Measurements from ENCODE around the gene SLC9A9.
"Not testable (repeated sequence)": the region's sequence is repeated elsewhere in the genome, so short reads cannot be mapped to it uniquely, and the experiment has no call there.

SLC9A9 gene

GRCh38 chr3:143431298-143431697 lies 417.0 kb downstream of the SLC9A9 start:
- H3K4me3 Mint-ChIP-seq; H3K9me3 Mint-ChIP-seq; H3K27ac Mint-ChIP-seq; H3K27me3 Mint-ChIP-seq; H3K36me3 Mint-ChIP-seq (ENCODE audit: low read depth); DNase-seq; H3K4me1 Mint-ChIP-seq (ENCODE audit: low read depth): not testable (repeated sequence)

GRCh38 chr3:143430568-143430967 lies 417.7 kb downstream of the SLC9A9 start:
- no peak overlapping the region for H3K27ac Mint-ChIP-seq
- no peak for DNase-seq
- H3K4me1 Mint-ChIP-seq (ENCODE audit: low read depth): peaks cover 3% of the 10 kb centered on the region
- no peaks in the 10 kb centered on the region for H3K27me3 Mint-ChIP-seq
- no peak overlapping the region for H3K4me3 Mint-ChIP-seq
- no peaks in the 10 kb centered on the region for H3K36me3 Mint-ChIP-seq (ENCODE audit: low read depth)
- no peaks in the 10 kb centered on the region for H3K9me3 Mint-ChIP-seq

- Mint-ChIP-seq H3K27me3 (no peaks in the 10 kb centered on the region), H3K4me1 (ENCODE audit: low read depth) (peaks cover 3% of the 10 kb centered on the region), H3K36me3 (ENCODE audit: low read depth) (no peaks in the 10 kb centered on the region), H3K9me3 (no peaks in the 10 kb centered on the region), H3K27ac (no peak overlapping the region), H3K4me3 (no peak overlapping the region)
- no peak for DNase-seq
Measured at GRCh38 chr3:143429628-143430514, 418.4 kb downstream of the SLC9A9 start.

- H3K27ac Mint-ChIP-seq: no peak overlapping the region
Measured at GRCh38 chr3:143428294-143428693, 420.0 kb downstream of the SLC9A9 start.

GRCh38 chr3:143427631-143428030 lies 420.6 kb downstream of the SLC9A9 start:
- no peak overlapping the region for H3K4me3 Mint-ChIP-seq
- no peak for DNase-seq

More at GRCh38 chr3:143428294-143428693, 420.0 kb downstream of the SLC9A9 start:
- no peak for DNase-seq
- no peaks in the 10 kb centered on the region for H3K9me3 Mint-ChIP-seq
- no peaks in the 10 kb centered on the region for H3K27me3 Mint-ChIP-seq
- no peak overlapping the region for H3K4me3 Mint-ChIP-seq
- peaks cover 13% of the 10 kb centered on the region for H3K4me1 Mint-ChIP-seq (ENCODE audit: low read depth)
- no peaks in the 10 kb centered on the region for H3K36me3 Mint-ChIP-seq (ENCODE audit: low read depth)

GRCh38 chr3:143424874-143425273 lies 423.4 kb downstream of the SLC9A9 start:
- no peak overlapping the region for H3K27ac Mint-ChIP-seq
- no peak overlapping the region for H3K4me3 Mint-ChIP-seq
- H3K4me1 Mint-ChIP-seq (ENCODE audit: low read depth): peaks cover 13% of the 10 kb centered on the region
- no peaks in the 10 kb centered on the region for H3K27me3 Mint-ChIP-seq
- no peak for DNase-seq
- H3K36me3 Mint-ChIP-seq (ENCODE audit: low read depth): no peaks in the 10 kb centered on the region
- no peaks in the 10 kb centered on the region for H3K9me3 Mint-ChIP-seq

More at GRCh38 chr3:143427631-143428030, 420.6 kb downstream of the SLC9A9 start:
- Mint-ChIP-seq H3K36me3 (ENCODE audit: low read depth) (no peaks in the 10 kb centered on the region), H3K27ac (no peak overlapping the region), H3K27me3 (no peaks in the 10 kb centered on the region), H3K9me3 (no peaks in the 10 kb centered on the region), H3K4me1 (ENCODE audit: low read depth) (peaks cover 13% of the 10 kb centered on the region)

GRCh38 chr3:143421556-143421955 lies 426.7 kb downstream of the SLC9A9 start:
- no peaks in the 10 kb centered on the region for H3K36me3 Mint-ChIP-seq (ENCODE audit: low read depth)
- peaks cover 10% of the 10 kb centered on the region for H3K4me1 Mint-ChIP-seq (ENCODE audit: low read depth)
- no peak overlapping the region for H3K4me3 Mint-ChIP-seq
- no peak overlapping the region for H3K27ac Mint-ChIP-seq
- H3K9me3 Mint-ChIP-seq: no peaks in the 10 kb centered on the region
- no peak for DNase-seq
- no peaks in the 10 kb centered on the region for H3K27me3 Mint-ChIP-seq

GRCh38 chr3:143419611-143420010 lies 428.7 kb downstream of the SLC9A9 start:
- H3K27me3 Mint-ChIP-seq: no peaks in the 10 kb centered on the region

GRCh38 chr3:143418391-143418790 lies 429.9 kb downstream of the SLC9A9 start:
- no peaks in the 10 kb centered on the region for H3K27me3 Mint-ChIP-seq
- H3K4me1 Mint-ChIP-seq (ENCODE audit: low read depth): peaks cover 7% of the 10 kb centered on the region
- H3K27ac Mint-ChIP-seq: no peak overlapping the region
- no peak for DNase-seq
- no peaks in the 10 kb centered on the region for H3K9me3 Mint-ChIP-seq
- H3K4me3 Mint-ChIP-seq: no peak overlapping the region
- no peaks in the 10 kb centered on the region for H3K36me3 Mint-ChIP-seq (ENCODE audit: low read depth)

More at GRCh38 chr3:143419611-143420010, 428.7 kb downstream of the SLC9A9 start:
- DNase-seq: no peak
- Mint-ChIP-seq H3K27ac (no peak overlapping the region), H3K9me3 (no peaks in the 10 kb centered on the region), H3K4me1 (ENCODE audit: low read depth) (peaks cover 13% of the 10 kb centered on the region), H3K36me3 (ENCODE audit: low read depth) (no peaks in the 10 kb centered on the region), H3K4me3 (no peak overlapping the region)

- H3K36me3 Mint-ChIP-seq (ENCODE audit: low read depth): no peaks in the 10 kb centered on the region
- H3K27ac Mint-ChIP-seq: no peak overlapping the region
- DNase-seq: no peak
- no peaks in the 10 kb centered on the region for H3K27me3 Mint-ChIP-seq
- no peak overlapping the region for H3K4me3 Mint-ChIP-seq
- H3K9me3 Mint-ChIP-seq: no peaks in the 10 kb centered on the region
- H3K4me1 Mint-ChIP-seq (ENCODE audit: low read depth): peaks cover 7% of the 10 kb centered on the region
Measured at GRCh38 chr3:143416229-143416628, 432.0 kb downstream of the SLC9A9 start.

GRCh38 chr3:143414571-143415253 lies 433.6 kb downstream of the SLC9A9 start:
- Mint-ChIP-seq H3K4me1 (ENCODE audit: low read depth) (peaks cover 7% of the 10 kb centered on the region), H3K36me3 (ENCODE audit: low read depth) (no peaks in the 10 kb centered on the region), H3K27me3 (no peaks in the 10 kb centered on the region), H3K9me3 (no peaks in the 10 kb centered on the region), H3K27ac (no peak overlapping the region), H3K4me3 (no peak overlapping the region)
- no peak for DNase-seq

GRCh38 chr3:143413372-143413771 lies 434.9 kb downstream of the SLC9A9 start:
- Mint-ChIP-seq H3K27ac (no peak overlapping the region), H3K4me3 (no peak overlapping the region), H3K9me3 (no peaks in the 10 kb centered on the region), H3K27me3 (no peaks in the 10 kb centered on the region), H3K36me3 (ENCODE audit: low read depth) (no peaks in the 10 kb centered on the region), H3K4me1 (ENCODE audit: low read depth) (peaks cover 7% of the 10 kb centered on the region)
- DNase-seq: no peak

GRCh38 chr3:143412084-143412483 lies 436.2 kb downstream of the SLC9A9 start:
- Mint-ChIP-seq H3K36me3 (ENCODE audit: low read depth) (no peaks in the 10 kb centered on the region), H3K27me3 (no peaks in the 10 kb centered on the region), H3K9me3 (no peaks in the 10 kb centered on the region), H3K27ac (no peak overlapping the region), H3K4me3 (no peak overlapping the region), H3K4me1 (ENCODE audit: low read depth) (peaks cover 7% of the 10 kb centered on the region)
- no peak for DNase-seq

GRCh38 chr3:143410259-143410658 lies 438.0 kb downstream of the SLC9A9 start:
- Mint-ChIP-seq H3K9me3 (no peaks in the 10 kb centered on the region), H3K4me1 (ENCODE audit: low read depth) (peaks cover 7% of the 10 kb centered on the region), H3K4me3 (no peak overlapping the region), H3K27me3 (no peaks in the 10 kb centered on the region), H3K27ac (no peak overlapping the region), H3K36me3 (ENCODE audit: low read depth) (no peaks in the 10 kb centered on the region)
- DNase-seq: no peak

- no peak overlapping the region for H3K27ac Mint-ChIP-seq
- no peaks in the 10 kb centered on the region for H3K36me3 Mint-ChIP-seq (ENCODE audit: low read depth)
- DNase-seq: no peak
- H3K4me1 Mint-ChIP-seq (ENCODE audit: low read depth): no peaks in the 10 kb centered on the region
- H3K27me3 Mint-ChIP-seq: no peaks in the 10 kb centered on the region
- no peaks in the 10 kb centered on the region for H3K9me3 Mint-ChIP-seq
- no peak overlapping the region for H3K4me3 Mint-ChIP-seq
Measured at GRCh38 chr3:143408771-143409170, 439.5 kb downstream of the SLC9A9 start.

Data from activated T-cell treated with anti-CD3 and anti-CD28 coated beads, Interleukin-2, amount 50 U/mL, for 24 hours (primary cell).